Adrenal gland (tissue), 12 donors: ENCODE results near the gene CNRIP1. TPM values are rescaled to one million over a fixed set of nuclear protein-coding genes. Genes with fewer than 3 reads are reported as not detected.
"Not testable (repeated sequence)": the region's sequence is repeated elsewhere in the genome, so short reads cannot be mapped to it uniquely, and the experiment has no call there.

Experiments
- DNase-seq, 7 donors: peaks; one replicate each; pipeline ENCODE4 v3.0.0-alpha.2; 2019 to 2020
- H3K27ac ChIP-seq, 5 donors: fragments of 200-600 bp; sonication (generic) in 4 of 5; 1 replicate in 3 of 5; 2 replicates in 2 of 5; pipeline versions ENCODE4 v1.5.1 to v1.8.0; 2016 to 2020; ENCODE audit warnings: mild to moderate bottlenecking in 1 of 5
- H3K27me3 ChIP-seq: fragments of 200-600 bp; 2 replicates; pipeline ENCODE4 v1.8.0; 2021
- H3K36me3 ChIP-seq, 2 donors: fragments of 200-600 bp; replicated peaks in 1 of 2; 1 replicate in 1 of 2; 2 replicates in 1 of 2; pipeline versions ENCODE4 v1.5.1 to v1.8.0; 2018 to 2022
- H3K4me1 ChIP-seq, 2 donors: fragments of 200-600 bp; replicated peaks in 1 of 2; 1 replicate in 1 of 2; 2 replicates in 1 of 2; pipeline versions ENCODE4 v1.5.1 to v1.8.0; 2018 to 2021
- H3K4me3 ChIP-seq, 4 donors: fragments of 200-600 bp; sonication (generic) in 3 of 4; one replicate each; pipeline ENCODE4 v1.5.1; 2016 to 2018
- H3K9me3 ChIP-seq, 3 donors: fragments of 200-600 bp; sonication (generic) in 1 of 3; replicated peaks in 1 of 3; 1 replicate in 2 of 3; 2 replicates in 1 of 3; pipeline versions ENCODE4 v1.5.1 to v1.8.0; 2016 to 2021
- POLR2A ChIP-seq, 2 donors: fragments of 450-650 bp; IDR thresholded peaks; one replicate each; pipeline ENCODE4 v1.6.1; 2017; ENCODE audit warnings: antibody characterized with exemption in 2 of 2, mild to moderate bottlenecking in 2 of 2, moderate library complexity in 1 of 2
- WGBS, 4 donors: extraction: QIAGEN DNeasy Blood & Tissue Kit in 2 of 4; methylation state at CpG; one replicate each; pipeline versions ENCODE4 v1.1.5 to v1.1.7; 2013 to 2017; 5-methylcytosine and 5-hydroxymethylcytosine counted together
- intact Hi-C, 2 donors: fragments of 100-400 bp; cut with DNase I; formaldehyde crosslinking; loops; one replicate each; pipeline versions ENCODE4 v1.14.1 to v1.15.0; 2022 to 2023
- polyA plus RNA-seq, 3 donors: library from polyadenylated mRNA; stranded (reverse); fragments of 200-250 nt in 2 of 3; fragments of 350-450 nt in 1 of 3; fragmentation: Illumina TruSeq in 1 of 3; extraction: RNeasy Lipid Tissue Mini Kit (QIAGEN cat#74804) in 1 of 3; gene quantifications; one replicate each; pipeline ENCODE4 v1.2.3, GENCODE V29; 2013 to 2014
- total RNA-seq, 9 donors: library from RNA; depleted of rRNA in 4 of 9; stranded (reverse); fragments of >200 nt in 4 of 9; fragments of 120-200 nt in 1 of 9; fragmentation: NEBNext Ultra II Directional in 1 of 9; extraction: Animal tissue kit (Norgen Biotek cat#: 25700) in 1 of 9; gene quantifications; one replicate each; pipeline versions ENCODE4 v1.1.0 to v1.2.4, GENCODE V29; 2013 to 2023
- TF ChIP-seq, protein P1 (sequence below), 6 experiments: fragments of 450-650 bp in 4 of 6; fragments of 200-600 bp in 2 of 6; sonication (generic) in 1 of 6; IDR thresholded peaks; 1 replicate in 5 of 6; 2 replicates in 1 of 6; pipeline versions ENCODE4 v1.5.1 to v1.8.0; 2016 to 2021; ENCODE audit warnings: antibody characterized with exemption in 6 of 6, mild to moderate bottlenecking in 2 of 6, moderate library complexity in 1 of 6
- donor health status: healthy with polysubstance abuse.
- donor health status: Bipolar disorder and iron deficiency.
- donor health status: DM: yes; HTN: yes; CAD: no.
- donor health status: DM: no; HTN: no; CAD: no.
- donor health status: DM: no; HTN: no; CAD: no.
- donor health status: DM: yes; HTN: yes; CAD: no.

CNRIP1 gene
- total and polyA plus RNA-seq, 12 donors = 4.3 to 16.6 (median 13.0) TPM

DNA sequence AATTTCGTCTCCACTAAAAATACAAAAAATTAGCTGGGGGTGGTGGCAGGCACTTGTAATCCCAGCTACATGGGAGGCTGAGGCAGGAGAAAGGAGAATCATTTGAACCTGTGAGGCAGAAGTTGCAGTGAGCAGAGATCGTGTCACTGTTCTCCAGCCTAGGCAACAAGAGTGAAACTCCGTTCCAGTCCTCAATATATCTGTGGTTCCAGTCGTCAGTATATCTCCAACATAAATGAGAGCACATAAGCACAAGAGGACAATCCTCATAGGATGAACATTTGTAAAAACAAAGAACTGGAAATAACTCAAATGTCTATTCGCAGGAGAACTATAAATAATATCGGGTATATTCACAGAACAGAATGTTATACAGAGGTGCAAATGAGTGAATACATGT is 32.2 kb upstream of the CNRIP1 start:
- intact Hi-C loops = no loop called here
- WGBS, 4 donors = 71 to 75% (median 74%) methylated on average over 6 of the region's 6 CpGs
- Histone ChIP-seq H3K4me1 (no peaks in the 10 kb centered on the region), H3K27me3 (no peaks in the 10 kb centered on the region), H3K9me3 (no peaks in the 10 kb centered on the region), H3K4me3 (no peak overlapping the region), H3K27ac (no peak overlapping the region), H3K36me3 (no peaks in the 10 kb centered on the region)
- TF ChIP-seq POLR2A (IDR thresholded peaks at IDR 0.05) = no peak
- TF ChIP-seq, protein P1, sequence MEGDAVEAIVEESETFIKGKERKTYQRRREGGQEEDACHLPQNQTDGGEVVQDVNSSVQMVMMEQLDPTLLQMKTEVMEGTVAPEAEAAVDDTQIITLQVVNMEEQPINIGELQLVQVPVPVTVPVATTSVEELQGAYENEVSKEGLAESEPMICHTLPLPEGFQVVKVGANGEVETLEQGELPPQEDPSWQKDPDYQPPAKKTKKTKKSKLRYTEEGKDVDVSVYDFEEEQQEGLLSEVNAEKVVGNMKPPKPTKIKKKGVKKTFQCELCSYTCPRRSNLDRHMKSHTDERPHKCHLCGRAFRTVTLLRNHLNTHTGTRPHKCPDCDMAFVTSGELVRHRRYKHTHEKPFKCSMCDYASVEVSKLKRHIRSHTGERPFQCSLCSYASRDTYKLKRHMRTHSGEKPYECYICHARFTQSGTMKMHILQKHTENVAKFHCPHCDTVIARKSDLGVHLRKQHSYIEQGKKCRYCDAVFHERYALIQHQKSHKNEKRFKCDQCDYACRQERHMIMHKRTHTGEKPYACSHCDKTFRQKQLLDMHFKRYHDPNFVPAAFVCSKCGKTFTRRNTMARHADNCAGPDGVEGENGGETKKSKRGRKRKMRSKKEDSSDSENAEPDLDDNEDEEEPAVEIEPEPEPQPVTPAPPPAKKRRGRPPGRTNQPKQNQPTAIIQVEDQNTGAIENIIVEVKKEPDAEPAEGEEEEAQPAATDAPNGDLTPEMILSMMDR (IDR thresholded peaks at IDR 0.05) = no peak
- DNase-seq = no peak

DNA sequence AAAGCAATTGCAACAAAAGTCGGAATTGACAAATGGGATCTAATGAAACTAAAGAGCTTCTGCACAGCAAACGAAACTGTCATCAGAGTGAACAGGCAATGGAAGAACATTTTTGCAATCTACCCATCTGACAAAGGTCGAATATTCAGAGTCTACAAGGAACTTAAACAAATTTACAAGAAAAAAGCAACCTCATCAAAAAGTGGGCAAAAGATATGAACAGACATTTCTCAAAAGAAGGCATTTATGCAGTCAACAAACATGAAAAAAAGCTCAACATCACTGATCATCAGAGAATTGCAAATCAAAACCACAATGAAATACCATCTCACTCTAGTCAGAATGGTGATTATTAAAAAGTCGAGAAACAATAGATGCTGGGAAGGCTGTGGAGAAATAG is 29.3 kb upstream of the CNRIP1 start:
- H3K36me3 ChIP-seq, H3K4me1 ChIP-seq, H3K27me3 ChIP-seq, intact Hi-C loops, H3K27ac ChIP-seq, H3K9me3 ChIP-seq, DNase-seq, H3K4me3 ChIP-seq: not testable (repeated sequence)
- WGBS, 4 donors = 70 to 87% (median 78%) methylated on average over 4 of the region's 4 CpGs

DNA sequence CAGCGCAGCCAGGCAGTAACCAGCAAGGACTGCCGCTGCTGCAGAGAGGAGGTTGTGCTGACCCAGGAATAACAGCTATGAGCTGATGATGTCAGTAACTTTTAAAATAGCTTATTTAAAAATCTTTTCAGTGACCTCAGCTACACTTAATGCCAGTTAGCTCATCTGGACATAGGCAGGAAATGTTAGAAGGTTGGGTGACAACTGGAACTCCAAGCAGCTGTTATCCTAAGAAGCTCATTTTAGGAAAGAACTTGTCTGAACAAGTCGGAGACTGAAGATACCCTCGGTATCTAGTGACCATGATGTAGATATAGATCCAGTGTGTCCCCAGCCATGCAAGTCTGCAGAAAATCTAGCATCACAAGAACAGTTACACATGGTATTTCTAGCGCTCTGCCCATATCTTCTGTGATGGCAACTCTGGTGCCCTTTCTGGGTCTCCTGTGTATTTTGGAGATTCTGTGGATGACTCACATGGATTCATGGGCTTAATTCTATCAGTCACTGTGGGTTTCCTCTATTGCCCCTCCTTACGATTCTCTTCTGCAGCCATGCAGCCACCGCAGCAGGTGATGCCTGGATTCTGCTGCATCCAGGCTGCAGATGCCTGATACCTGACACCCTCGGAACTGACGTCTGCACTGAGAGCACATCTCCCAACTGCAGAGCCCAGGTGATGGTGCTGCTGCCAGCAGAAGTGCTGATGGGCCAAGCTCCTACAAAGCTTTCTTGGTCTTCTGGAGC is 25.6 kb upstream of the CNRIP1 start:
- Histone ChIP-seq H3K4me3 (no peak overlapping the region), H3K27me3 (peaks cover 9% of the 10 kb centered on the region), H3K4me1 (no peaks in the 10 kb centered on the region), H3K36me3 (no peaks in the 10 kb centered on the region), H3K9me3 (no peaks in the 10 kb centered on the region), H3K27ac (no peak overlapping the region)
- 70 to 83% (median 75%) methylated on average over 9 of the region's 9 CpGs for WGBS, 4 donors
- no peak for TF ChIP-seq POLR2A (IDR thresholded peaks at IDR 0.05)
- TF ChIP-seq, protein P1 (IDR thresholded peaks at IDR 0.05) = no peak
- intact Hi-C loops = no loop called here
- no peak for DNase-seq

DNA sequence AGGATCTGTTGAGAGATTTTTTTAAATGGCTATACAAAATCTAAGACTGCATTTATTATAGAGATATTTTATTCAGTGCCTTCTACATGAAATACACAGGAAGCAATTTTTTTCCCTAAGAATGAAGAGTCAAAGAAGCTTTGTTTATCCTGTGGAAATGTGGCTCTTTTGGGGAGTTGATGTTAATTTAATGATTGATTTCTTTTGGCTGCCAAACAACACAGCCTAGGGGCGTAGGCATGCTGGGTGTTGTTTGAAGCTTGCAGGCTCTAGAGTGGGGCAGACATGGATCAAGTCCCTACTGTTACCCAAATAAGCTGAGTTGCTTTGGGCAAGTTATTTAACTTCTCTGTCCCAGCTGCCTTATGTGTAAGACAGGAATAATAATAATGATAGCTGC is 24.3 kb upstream of the CNRIP1 start:
- Histone ChIP-seq H3K36me3 (no peaks in the 10 kb centered on the region), H3K27me3 (peaks cover 11% of the 10 kb centered on the region), H3K9me3 (no peaks in the 10 kb centered on the region), H3K4me3 (no peak overlapping the region), H3K4me1 (no peaks in the 10 kb centered on the region), H3K27ac (no peak overlapping the region)
- intact Hi-C loops = no loop called here
- TF ChIP-seq, protein P1 (IDR thresholded peaks at IDR 0.05) = no peak
- no peak for TF ChIP-seq POLR2A (IDR thresholded peaks at IDR 0.05)
- DNase-seq = no peak
- WGBS, 4 donors = 59 to 77% (median 72%) methylated on average over 1 of the region's 1 CpG

DNA sequence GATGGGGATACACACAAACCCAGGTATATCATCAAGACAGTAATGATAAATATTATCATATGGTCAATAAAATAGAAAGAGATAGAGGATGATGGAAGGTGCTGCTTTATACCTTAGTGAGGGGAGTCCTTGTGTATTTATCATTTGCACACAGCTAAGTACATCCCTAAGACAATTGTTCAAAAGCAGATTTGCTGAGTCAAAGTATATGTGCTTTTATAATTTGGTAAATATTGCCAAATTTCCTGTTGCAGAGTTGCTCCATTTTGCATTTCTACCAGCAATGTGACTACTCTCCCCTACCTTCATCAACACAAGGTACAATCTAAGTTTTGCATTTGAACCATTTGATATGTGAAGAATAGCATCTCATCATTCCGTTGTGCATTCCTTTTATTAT is 22.7 kb upstream of the CNRIP1 start:
- Histone ChIP-seq H3K4me3 (no peak overlapping the region), H3K4me1 (no peaks in the 10 kb centered on the region), H3K36me3 (no peaks in the 10 kb centered on the region), H3K27ac (no peak overlapping the region), H3K27me3 (peaks cover 11% of the 10 kb centered on the region), H3K9me3 (no peaks in the 10 kb centered on the region)
- intact Hi-C loops = no loop called here
- no peak for DNase-seq
- WGBS, 4 donors = 80 to 91% (median 84%) methylated on average over 1 of the region's 1 CpG
- no peak for TF ChIP-seq POLR2A (IDR thresholded peaks at IDR 0.05)
- TF ChIP-seq, protein P1 (IDR thresholded peaks at IDR 0.05) = no peak
